T1000 (cell line): ENCODE data around the gene ZCCHC24.

ENCODE experiments used
- DNase-seq: peaks from one replicate; lab custom pipeline; 2025; ENCODE audit warnings: mixed read lengths; lab: John Stamatoyannopoulos, UW

Gene ZCCHC24

GRCh38 chr10:79431428-79431827 lies 14.0 kb downstream of the ZCCHC24 start:
- DNase-seq, result no peak

GRCh38 chr10:79430936-79431335 lies 14.5 kb downstream of the ZCCHC24 start:
- DNase-seq, result no peak

- no peak for DNase-seq
Measured at GRCh38 chr10:79430325-79430905, 15.0 kb downstream of the ZCCHC24 start.

GRCh38 chr10:79429751-79430150 lies 15.7 kb downstream of the ZCCHC24 start:
- DNase-seq, result no peak

GRCh38 chr10:79427965-79428364 lies 17.5 kb downstream of the ZCCHC24 start:
- no peak for DNase-seq

- DNase-seq, result no peak
Measured at GRCh38 chr10:79425074-79425532, 20.3 kb downstream of the ZCCHC24 start.

GRCh38 chr10:79424221-79425073 lies 21.0 kb downstream of the ZCCHC24 start:
- no peak for DNase-seq

- peak; percentile 72 for DNase-seq
Measured at GRCh38 chr10:79422178-79422892, 23.1 kb downstream of the ZCCHC24 start.

- no peak for DNase-seq
Measured at GRCh38 chr10:79420974-79421688, 24.3 kb downstream of the ZCCHC24 start.

- no peak for DNase-seq
Measured at GRCh38 chr10:79418886-79419595, 26.4 kb downstream of the ZCCHC24 start.

- no peak for DNase-seq
Measured at GRCh38 chr10:79418274-79418673, 27.1 kb downstream of the ZCCHC24 start.

- DNase-seq, result no peak
Measured at GRCh38 chr10:79417731-79418130, 27.7 kb downstream of the ZCCHC24 start.

GRCh38 chr10:79417266-79417665 lies 28.2 kb downstream of the ZCCHC24 start:
- no peak for DNase-seq

- DNase-seq, result no peak
Measured at GRCh38 chr10:79416578-79417255, 28.7 kb downstream of the ZCCHC24 start.

GRCh38 chr10:79415736-79416577 lies 29.5 kb downstream of the ZCCHC24 start:
- DNase-seq, result no peak

- no peak for DNase-seq
Measured at GRCh38 chr10:79414714-79415113, 30.7 kb downstream of the ZCCHC24 start.

- DNase-seq, result peak; percentile 63
Measured at GRCh38 chr10:79413196-79413595, 32.2 kb downstream of the ZCCHC24 start.

- DNase-seq, result no peak
Measured at GRCh38 chr10:79412516-79412915, 32.9 kb downstream of the ZCCHC24 start.

GRCh38 chr10:79411546-79412495 lies 33.6 kb downstream of the ZCCHC24 start:
- no peak for DNase-seq
